GM18526 (cell line): ENCODE data around the gene PLEKHG3.

Experiments
- POLR2A ChIP-seq: IDR thresholded peaks from 3 replicates; pipeline ENCODE4 v1.6.1; 2011; ENCODE audit not compliant: insufficient read length; ENCODE audit errors: extremely low read depth

PLEKHG3 gene

DNA sequence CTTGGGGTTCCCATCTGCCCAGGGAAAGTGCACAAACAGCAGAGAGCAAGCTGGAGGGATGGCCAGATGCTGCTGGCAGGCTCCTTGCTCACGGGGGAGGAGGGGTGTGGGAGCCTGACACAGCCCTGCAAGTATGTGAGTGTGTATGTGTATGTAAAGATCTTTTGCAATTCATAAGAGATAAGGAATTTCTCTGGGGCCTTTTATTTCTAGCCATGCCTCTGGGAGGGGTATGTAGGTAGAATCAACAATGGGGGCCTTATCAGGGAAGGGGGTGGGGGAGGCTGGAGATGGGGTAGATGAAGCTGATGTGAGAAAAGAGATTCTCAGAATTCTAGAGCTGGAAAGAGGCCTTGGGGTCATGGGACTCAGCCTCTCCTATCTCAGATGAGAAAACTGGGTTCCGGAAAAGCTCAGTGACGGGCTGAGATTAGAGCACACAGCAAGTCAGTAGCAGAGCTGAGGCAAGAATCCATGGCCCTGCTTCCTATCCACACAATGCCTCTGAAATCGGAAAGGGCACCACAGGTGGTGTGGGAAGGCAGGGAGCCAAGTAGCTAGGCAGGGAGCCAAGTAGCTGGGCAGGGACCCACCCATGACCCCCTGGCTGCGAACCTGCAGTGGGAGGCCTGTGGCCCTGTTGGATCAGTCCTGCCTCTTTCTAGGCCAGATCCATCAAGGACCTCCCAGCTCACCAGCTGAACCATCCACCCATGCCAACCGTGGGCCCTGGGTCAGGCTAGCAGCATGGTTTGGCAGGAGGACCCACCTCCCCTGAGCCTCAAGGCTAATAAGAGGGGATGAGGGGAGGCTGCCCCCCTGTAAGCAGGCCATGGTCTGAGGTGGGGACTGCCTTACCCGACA is 54.7 kb downstream of the PLEKHG3 start:
- no peak for TF ChIP-seq POLR2A

DNA sequence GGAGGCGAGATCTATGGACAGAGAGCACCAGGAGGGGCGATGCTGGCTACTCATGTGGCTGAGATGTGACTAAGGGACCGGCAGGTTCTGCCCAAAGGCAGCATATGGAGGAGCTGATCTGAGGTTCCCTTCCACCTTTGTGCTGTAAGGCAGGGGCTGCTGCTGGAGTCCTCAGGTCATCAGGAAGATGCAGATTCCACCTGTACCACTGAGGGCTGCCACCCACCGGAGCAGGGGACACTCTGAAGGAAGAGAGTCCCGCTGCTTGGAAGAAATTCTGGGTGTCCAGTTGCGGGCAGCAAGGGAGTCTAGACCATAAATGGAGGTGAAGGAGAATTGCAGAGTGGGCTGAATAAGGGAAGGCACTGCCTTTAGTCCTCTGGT is 55.3 kb downstream of the PLEKHG3 start:
- TF ChIP-seq POLR2A = no peak

DNA sequence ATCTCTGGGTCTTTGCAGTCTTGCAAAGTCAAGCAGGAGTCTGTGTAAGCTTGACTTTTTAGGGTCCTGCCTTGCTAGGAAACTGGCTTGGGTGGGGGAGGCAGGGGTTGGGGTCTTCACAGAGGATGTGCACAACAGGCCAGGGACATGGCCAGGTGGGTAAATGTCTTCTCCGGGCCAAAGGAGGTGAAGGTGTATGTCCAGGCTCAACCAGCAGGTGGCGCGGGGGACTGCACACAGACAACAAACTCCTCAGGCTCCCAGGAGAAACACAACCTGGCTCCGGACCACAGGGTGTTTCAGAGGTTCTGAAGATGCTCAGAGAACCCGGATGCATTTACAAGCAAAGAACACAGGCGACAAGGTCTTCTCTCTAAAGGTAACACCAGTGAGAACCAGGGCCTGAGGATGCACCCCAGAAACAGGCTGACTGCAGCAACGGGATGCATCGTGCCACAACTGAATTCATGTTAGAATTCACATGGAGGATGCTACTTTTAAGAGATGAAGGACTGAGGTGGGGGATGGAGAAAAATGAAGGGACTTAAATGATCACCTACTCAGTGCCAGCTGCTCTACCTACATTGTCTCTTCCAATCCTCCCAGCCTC is 56.0 kb downstream of the PLEKHG3 start:
- TF ChIP-seq POLR2A = no peak

DNA sequence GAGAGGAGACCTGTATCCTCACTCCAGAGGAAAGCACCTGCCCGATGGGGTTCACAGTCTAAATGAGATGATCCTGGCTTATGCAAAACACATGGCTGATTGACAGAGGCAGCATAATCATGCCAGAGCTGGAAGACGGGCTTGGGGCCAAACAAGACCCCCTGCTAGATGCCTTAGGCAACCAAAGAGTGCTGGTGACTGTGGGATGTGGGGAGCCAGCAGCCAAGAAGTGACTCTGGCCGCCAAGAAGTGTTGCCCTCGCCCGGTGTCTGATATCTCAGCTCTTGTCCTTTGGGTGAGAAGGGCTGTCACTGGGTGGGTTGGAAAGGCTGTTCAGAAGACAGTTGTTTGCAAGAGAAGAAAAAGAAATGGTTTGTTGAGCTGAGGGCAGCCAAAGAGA is 56.7 kb downstream of the PLEKHG3 start:
- no peak for TF ChIP-seq POLR2A

DNA sequence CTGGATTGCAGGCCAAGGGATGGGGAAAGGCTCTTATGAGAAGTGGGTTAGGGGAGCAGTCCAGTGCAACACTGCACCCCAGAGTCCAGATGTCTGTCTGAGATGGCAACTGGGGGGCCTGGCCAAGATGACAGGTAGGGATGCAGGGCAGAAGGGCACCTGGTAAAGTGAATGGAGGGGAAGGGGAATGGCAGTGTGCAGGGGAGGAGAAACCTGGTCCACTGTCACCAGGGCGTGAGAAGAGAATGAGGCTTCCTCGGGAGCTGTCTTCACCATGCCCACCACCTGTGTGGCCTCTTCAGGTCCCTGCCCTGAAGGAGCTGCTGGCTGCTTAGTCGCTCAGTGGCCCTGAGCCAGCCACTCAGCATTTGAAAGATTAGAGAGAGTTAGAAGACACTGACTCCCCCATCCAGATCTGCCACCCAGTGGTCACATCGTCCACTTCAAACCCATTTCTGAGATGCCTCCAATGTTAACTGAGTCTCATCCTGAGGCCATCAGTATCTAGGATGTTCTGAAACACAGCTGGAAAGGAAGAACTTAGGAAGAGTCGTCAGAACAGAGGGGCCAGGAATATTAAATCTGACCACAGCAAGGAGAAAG is 57.3 kb downstream of the PLEKHG3 start:
- TF ChIP-seq POLR2A = no peak

DNA sequence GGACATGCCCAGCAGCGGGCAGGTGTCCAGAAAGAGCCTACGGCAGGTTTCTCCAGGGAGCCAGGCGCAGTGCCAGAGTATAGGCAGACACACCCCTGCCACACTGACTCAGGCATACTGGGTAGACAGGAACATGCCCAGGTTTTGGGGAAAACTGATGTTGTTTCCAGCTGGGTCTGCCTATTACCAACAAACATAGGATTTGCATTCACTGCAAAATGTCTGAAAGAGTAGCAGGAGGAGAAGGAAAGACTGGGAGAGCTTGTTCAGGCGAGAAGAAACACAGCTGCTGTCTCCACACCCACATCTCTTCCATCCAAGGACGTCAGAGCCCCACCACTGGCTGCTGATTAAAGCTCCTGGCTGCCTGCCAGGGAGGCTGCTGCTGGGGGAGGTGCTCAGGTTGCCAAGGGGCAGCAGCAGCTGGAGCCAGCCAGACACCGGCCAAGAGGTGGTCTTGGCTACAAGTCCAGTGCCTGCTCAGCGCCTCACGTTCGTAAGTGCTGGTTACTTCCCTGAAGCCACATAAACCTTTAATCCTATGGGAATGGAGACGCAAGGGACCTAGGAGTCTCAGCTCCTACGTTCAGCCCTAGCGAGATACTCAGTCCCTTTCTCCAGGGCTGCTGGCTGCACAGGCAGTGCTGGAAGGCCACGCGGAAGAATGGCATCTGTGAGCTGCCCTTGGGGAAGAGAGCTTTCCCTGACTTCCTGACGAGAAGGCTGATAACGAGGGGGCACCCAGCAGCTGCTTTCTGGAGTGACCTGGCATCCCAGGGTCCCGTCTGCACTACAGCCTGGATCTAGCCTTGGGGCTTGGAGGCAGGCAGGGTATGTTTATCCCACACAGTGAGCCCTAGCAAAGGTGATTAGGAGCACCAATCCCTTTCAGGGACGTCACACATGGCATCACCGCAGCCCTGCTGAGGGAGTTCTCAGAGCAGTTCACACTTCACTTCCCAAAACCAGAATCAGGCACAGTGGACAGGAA is 58.1 kb downstream of the PLEKHG3 start:
- no peak for TF ChIP-seq POLR2A

DNA sequence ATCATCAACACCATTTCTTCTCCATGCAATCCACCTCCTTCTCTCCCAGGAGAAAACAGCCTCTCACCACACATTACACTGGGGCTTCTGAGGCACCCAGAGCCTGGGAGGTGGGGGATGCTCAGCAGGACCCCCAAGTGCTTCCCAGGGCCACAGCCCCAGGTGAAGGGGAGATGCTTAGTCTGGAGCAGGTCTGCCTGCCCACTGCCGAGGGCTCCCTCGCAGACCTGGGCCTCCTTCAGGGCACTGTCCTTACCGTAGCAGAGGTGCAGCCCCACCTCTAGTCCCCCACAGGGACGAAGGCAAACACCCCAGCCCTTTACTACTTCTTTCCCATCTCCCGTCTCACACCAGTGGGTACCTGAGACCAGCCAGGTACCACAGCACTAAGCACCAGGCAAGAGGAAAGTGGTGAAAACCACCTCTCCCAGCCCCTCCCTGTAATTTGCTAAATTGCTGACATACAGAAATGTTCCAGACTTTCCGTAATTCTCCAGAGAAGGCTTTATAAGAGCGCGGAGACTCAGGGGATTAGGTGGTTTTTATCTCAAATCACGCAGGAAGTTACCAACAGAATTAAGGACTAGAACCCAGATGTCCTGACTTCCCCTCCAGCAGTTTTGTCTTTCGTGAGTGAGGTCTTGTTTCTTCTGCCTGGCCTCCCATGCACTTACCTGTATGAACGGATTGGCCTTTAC is 59.0 kb downstream of the PLEKHG3 start:
- TF ChIP-seq POLR2A = no peak

DNA sequence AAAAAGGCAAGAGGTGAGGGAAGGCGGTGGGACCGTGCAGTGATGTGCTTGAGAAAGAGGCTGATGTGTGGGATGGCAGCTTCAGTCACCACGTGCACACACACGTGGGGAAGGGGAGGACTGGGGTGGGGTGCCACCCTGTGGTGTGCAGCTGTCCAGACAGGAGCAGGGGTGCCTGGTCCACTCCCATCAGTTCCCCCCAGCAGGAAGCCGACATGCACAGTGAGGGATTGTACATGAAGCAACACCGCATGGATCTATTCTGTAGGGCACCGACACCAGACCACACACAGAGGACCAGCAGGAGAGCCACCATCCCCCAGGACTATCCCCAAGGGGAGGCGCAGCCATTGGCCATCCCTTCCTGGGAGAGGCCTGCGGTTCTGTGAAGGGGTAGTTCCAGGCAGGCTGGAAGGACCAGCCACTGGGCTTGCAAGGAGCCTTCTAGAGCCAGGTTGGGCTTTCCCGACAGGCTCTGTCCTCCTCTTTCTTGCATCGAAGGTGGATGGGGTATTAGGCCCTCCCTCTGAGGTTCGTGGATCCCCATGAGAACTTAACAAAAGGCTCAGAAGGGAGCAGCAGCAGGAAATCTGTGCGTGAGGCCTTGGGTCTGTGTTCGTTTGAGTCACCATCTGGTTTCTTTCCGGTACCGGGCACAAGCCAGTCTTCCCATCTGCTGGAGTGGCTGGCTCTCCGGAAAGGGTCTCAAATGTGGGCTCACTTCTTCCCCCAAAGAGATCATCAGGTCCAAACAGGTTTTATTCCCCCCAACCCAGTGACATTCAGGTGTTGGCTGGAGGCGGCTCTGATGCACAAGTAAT is 59.8 kb downstream of the PLEKHG3 start:
- no peak for TF ChIP-seq POLR2A

DNA sequence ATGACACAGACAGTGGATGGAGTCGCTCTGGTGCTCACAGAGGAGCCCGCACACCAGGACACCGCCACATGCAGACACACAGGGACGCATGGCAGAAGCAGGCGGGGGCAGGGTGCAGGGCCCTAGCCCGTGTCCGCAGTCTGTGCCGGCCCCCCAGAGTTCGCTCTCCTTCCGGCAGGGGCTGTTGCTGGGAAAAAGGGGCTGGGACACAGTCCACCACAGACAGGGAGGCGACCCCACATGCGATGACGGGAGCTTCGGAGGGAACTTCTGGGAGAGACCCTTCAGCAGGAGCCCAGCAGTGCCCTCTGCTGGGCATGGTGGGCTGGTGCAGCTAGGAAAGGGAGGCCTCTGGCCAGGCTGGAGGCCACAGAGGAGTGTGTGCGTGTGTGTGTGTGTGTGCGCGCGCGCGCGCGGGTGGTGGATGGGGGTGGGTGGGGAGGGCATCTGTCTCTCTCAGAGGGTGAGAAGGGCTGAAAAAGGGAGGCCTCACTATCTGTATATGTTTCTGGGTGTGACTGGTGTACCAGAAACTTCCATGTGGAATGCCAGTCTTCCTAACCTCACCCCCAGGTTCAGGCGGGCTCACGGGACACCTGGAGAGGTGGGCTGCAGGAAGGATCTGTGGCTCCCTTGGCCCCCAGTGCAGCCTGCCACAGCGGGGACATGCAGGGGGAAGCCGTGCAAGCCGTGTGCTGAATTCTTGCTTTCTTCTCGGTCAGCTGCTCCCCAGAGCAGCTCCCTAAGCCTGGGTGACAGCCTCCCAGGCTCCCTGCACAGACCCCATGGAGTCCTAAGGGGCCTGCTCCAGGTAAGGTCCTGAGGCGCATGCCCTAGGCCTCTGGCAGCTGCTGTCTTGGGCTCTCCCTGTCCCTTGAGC is 60.7 kb downstream of the PLEKHG3 start:
- no peak for TF ChIP-seq POLR2A

DNA sequence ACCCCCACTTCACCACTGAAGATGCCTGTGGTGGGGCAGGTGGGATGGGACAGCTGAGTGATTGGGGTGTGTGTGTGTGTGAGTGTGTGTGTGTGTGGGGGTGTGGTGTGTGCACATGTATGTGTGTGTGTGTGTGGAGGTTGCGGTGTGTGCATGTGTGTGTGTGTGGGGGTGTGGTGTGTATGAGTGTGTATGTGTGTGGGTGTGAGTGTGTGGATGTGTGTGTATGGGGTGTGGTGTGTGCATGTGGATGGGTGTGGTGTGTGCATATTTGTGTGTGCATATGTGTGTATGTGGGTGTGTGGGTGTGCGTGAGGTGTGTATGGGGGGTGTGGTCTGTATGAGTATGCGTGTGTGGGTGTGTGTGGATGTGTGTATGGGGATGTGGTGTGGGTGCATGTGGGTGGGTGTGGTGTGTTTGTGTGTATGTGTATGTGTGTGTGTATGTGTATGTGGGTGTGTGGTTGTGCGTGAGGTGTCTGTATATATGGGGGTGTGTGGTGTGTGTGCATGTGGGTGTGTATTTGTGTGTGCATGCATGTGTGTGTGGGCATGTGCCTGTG is 61.6 kb downstream of the PLEKHG3 start:
- TF ChIP-seq POLR2A = no peak

DNA sequence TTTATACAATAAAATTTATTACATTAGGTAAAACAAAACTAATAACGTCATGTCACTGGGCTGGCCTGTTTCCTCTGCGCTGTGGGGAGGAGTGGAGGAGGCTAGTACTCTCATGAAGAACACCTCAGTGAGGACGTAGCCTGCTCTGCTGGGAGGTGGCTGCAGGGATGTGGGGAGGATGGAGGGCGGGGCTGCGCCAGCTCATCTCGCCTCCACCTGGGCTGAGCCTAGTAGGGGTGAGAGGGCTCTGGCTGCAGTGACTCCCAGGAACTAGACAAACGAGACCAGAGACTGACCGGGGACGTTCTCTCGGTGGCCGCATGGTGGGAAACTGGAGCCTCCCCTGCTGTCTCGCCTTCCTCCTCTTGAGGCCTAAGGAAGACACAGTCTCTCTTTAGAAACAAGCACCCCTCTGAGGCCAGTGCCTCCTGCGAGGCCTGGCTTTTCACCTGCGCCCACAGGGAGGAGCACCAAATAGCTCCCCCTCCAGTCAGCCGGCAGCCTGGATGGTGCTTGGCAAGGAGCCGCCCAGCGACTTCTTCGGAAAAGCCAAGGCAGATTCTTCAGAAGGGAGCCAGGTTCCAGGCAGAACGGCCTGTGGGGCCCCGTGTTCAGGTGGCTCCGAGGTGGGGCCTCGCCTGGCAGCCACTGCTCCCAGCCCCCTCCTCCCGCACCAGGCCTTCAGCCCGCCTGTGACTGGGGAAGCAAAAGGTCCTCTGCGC is 62.4 kb downstream of the PLEKHG3 start:
- TF ChIP-seq POLR2A = no peak

DNA sequence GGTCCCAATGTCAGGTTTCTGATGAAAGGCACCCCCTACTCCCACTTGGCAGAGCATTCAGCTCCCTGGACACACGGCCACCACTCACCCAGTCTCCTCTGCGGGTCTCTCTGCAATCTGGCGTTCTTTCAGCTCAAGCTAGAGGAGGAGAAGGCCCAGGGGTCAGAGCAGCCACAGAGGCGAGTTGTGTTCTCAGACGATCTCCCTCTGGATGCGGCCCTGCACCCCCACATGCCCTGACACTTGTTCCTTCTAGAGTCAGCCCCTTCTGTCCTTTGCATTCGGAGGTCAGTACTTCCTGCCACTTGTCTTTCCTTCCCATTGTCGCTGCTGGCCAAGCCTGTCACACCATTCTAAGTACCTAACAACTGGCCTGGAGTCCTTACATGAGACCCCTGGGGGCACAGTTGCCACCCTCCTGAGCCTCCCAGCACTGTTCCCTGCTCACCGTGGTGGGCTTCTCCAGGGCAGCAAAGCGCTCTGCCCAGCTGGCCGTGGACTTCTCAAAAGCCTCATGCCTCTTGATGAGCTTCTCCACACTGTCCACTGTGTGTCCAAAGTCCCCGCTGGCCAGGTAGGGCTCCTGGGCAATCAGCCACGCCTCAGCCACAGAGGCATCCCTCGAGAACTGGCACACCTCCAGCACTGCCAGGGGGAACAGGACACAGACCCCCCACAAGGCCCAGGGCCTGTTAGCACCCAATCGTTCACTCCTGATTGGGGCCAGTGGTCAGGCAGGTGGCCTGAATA is 63.2 kb downstream of the PLEKHG3 start:
- TF ChIP-seq POLR2A = no peak
